ENCODE results near the gene FOXG1.
A peak's percentile ranks its signal among the peaks of the same experiment; 100 is the strongest.

The FOXG1 gene

GRCh38 chr14:28762303-28762954 lies 4.2 kb upstream of the FOXG1 start:
- no peak for DNase-seq

DNA sequence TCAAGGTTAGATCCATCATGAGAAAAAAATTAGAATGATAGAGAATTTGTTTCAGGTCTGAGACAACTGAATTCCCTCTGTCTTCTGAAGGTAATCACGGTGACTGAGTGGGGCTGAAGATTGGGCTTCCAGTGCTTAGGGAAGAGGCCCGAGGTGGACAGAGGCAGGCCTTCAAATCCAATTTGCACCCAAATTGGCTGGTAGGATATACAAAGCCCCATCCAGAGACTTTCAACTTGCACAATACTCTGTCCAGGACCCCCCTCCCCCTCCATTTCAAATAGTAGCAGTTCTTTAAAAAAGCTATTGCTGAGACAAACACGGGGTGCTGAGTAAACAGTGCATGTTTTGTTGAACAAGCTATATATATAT lies 3.6 kb upstream of the FOXG1 start:
- DNase-seq: no peak

GRCh38 chr14:28763751-28764256 lies 2.8 kb upstream of the FOXG1 start:
- DNase-seq: no peak

GRCh38 chr14:28764257-28765160 lies 2.1 kb upstream of the FOXG1 start:
- DNase-seq: no peak

DNA sequence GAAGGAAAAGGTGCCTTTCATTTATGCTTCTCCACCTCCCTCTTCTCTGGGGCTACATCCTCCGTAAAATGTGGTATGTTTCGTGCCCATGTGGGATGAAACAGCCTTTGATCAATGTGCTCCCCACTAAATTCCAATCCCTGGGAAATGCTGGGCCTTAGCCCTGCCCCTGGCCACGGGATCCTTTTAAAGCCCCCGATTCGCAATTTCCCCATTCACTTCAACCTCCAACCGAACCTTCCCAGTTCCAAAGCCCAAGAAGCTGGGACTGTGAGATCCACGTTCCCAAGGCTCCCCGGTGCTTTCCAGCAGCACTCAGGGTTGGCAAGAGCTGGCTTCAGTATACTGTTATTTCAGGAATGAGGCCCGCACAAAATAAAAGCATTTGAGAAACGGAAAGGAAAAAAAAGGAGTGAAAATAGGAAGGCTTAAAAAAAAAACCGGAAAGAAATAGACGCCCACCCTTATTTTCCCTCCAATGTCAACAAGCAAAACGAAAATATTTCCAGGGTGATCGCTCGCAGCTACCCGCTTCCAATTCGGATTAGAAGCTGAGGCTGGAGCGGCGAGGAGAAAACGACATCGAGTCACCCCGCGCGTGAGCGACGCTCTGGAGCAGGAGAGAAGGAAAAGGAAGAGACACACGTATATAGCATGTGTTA lies 1.3 kb upstream of the FOXG1 start:
- DNase-seq: no peak

- no peak for DNase-seq
These were observed 637 bp upstream of the FOXG1 start for GRCh38 chr14:28765831-28766468.

GRCh38 chr14:28767030-28767852 lies 654 bp downstream of the FOXG1 start:
- no peak for DNase-seq

GRCh38 chr14:28767853-28768741 lies 1.5 kb downstream of the FOXG1 start:
- peak; percentile 19 for DNase-seq

DNA sequence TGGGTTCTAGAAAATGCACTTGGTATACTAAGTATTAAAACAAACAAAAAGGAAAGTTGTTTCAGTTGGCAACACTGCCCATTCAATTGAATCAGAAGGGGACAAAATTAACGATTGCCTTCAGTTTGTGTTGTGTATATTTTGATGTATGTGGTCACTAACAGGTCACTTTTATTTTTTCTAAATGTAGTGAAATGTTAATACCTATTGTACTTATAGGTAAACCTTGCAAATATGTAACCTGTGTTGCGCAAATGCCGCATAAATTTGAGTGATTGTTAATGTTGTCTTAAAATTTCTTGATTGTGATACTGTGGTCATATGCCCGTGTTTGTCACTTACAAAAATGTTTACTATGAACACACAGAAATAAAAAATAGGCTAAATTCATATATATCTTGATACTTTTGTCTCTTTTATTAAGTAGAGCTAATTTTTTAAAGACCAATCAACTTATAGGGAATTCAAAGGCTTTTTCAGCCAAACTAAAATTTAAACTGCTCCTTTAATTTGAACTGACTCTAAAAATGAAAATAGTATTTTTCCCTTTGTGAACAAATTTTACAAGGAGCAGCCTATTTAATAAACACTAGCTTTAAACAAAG lies 2.8 kb downstream of the FOXG1 start:
- DNase-seq: no peak

- DNase-seq: no peak
These were observed 3.5 kb downstream of the FOXG1 start for GRCh38 chr14:28770061-28770460.

DNA sequence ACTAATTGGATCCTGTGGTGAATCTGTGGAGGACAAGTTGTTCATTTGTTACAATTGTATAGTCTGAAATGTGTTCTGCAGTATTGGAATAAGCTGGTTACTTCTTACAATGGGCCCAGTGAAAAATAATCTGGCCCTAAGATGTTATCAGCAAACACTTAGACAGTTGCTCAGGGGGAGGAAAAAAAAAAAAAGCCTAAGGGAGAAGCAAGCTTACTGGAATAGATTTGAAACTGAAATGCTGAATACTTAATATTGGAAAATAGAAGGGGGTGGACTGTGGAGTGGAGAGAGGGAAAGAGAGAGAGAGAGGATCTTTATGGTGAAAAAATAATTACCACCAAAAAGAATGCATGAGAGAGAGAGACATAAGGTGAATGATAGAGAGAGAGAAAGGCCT lies 4.0 kb downstream of the FOXG1 start:
- no peak for DNase-seq

GRCh38 chr14:28771168-28771567 lies 4.6 kb downstream of the FOXG1 start:
- no peak for DNase-seq

DNA sequence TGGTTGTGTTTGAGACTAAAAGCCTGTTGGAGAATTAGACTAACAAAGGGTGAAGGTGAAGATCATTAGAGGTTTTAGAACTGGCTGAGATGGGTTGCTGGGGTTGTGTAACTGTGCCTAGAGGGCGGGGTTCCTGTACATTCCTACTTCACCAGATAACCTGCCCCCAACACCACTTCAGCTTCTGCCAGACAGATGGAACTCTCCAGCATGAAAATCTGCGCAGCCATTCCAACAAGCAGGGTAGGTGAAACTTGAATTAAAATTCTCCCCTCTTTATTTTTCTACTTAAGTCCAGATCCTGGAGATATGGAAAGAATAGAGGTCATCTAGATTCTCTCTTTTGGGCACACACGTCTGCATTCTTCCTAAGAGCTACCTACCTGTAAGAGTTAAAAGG lies 6.0 kb downstream of the FOXG1 start:
- DNase-seq: no peak

DNA sequence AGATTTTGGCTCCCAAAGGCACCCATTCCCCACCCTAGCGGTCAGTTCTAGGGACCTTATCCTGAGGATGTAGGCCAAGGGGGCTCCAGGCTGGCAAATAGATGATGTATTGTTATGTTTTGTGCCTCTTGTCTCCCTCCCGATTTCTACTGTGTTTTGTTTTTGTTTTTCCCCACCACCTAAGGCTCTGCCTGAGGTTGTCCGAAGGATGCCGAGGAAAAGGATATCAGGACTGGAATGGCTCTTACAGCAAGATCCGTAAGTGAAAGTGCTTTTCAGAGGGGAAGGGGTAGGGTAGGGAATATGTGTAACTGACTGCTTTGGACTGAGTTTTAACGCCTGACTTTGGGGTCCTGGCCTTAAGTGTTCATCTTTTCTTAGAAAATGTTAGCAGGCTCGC lies 6.6 kb downstream of the FOXG1 start:
- no peak for DNase-seq

DNA sequence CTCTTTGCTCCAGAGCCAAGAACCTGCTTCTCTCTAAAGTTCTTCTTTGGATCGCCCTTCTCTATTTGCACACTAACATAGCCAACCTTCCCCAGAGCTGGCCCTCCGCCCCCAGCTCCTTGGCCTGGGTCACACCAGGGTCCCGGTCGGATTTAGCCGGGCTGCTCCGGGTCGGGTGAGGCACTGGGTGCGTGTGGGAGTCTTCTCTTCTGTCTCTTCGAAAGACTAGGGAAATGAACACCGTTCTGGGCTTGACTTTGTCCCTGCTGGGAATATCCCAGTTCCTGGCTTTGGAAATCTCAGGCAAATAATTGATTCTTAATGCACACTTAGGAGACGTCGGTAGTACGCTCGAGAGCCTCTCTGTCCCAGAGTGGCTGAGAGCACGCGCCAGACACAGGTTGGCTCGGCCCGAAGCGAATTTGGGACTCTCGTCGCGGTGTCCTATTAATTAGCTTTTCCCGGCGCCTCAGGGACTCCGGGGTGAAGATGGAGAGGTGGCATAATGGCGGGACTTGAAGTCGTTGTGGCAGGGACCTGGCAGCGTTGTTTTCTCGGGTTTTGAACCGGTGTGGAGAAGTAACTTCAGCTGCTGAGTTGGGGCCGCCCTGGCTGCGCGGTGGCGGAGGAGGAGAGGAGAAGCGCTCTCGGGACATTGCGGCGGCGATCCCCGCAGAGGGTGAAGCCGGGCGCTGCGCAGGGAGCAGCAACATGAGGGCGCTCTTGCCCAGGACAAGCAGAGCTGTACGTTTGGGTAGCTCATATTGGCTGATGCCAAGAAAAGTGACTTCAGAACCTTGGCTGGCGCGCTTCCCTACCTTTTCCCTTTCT lies 7.5 kb downstream of the FOXG1 start:
- no peak for DNase-seq

DNA sequence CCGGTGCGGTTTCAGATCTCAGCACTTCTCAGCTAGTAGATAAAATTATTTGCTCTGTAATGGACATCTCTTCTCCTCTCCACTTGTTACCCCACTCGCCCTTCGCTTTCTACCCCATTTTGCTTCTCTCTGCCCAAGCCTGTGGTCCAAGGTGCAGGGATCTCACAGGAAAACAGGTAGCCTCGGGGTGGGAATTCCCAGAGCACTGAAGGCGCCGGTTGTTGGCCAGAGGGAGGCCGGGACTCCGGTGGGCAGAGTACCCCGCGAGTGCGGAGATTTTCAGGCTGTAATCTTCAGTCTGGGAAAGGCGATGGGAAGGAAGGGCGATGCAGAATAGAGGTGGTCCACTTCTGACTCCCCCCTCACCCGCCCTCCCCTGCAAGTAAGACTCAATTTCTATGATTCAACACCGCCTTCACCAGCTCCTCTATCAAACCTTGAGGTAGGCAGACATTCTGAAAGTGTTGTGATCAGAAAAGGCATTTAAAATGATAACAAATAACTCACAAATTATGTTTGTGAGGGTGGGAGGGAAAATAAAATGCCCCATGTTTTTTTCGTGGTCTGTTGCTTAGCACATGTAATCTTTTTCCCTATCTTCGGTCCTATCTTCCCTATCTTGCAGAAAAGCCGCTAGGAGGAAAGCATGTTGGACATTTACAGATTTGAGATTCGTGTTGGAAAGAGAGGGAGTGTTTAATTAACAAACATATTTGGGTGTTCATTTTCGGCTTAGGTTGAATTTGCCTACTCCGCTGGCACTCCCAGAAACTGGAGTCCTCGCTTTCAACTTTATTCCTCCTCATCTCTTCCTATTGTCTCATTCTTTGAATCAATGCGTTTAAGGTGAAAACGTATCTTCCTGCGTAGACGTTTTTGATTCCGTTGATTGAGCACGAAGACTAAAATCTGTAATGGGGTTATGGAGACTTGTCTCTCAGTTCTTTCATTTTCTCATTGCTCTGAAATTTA lies 8.5 kb downstream of the FOXG1 start:
- DNase-seq: no peak

DNA sequence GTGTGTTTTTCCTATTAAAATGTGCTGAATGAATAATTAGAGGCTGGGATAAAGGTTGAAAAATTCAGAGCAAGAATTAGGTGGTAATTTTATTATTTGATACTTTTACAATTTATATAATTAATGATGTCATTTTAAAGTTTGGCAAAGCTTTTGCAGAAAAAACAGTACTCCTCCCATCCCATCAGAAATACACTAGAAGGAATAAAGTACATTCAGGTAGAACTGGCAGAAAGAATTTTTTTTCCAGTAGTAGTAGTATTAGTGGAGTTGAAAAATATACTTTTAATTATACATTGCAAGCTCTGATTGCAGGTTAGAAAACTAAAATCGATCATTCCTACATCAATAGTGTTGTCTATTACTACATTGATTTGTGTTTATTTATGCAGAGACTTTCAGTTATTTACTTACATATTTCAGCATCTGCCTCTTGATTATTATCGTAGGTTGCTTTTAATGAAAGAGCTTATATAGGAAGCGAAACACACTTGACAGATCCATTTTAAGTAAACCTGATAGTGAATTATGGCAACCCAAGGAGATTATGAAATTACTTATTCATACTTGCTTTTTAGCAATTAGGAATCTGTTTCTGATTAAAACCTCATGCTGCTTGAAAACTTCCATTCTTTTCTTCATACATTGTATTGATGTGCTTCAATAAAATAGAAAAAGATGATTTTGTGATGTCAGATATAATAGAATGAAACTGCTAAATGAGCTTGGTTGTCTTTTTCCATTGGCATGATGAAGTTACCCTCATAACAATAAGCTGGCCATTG lies 10.1 kb downstream of the FOXG1 start:
- no peak for DNase-seq
